HG02840 (cell line): Measurements from ENCODE around the gene HMGN4.

ENCODE experiments used
- ATAC-seq: cut with Tn5 transposase; IDR thresholded peaks from one replicate; pipeline ENCODE4 v1.9.1; 2021; ENCODE audit warnings: mild to moderate bottlenecking, moderate library complexity, moderate number of reproducible peaks; ENCODE audit not compliant: unreplicated experiment, low FRiP score

Gene HMGN4

DNA sequence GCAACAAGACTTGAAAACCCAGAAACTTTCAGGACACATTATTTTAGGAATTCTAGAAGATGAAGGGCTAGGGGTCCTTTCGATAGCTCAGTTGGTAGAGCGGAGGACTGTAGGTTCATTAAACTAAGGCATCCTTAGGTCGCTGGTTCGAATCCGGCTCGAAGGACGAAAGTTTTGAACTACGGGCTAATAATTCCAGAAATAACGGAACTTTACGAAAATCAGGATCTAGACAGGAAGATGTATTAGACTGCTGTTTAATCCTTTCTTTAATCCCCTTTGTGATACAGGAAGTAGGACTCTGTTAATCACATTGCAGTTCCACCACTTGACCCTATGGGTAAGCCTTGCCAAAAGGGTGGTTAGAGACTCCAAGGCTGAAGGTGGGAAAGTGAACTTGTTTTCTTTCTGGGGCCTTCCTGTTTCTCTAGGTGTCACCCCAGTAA lies 37.4 kb downstream of the HMGN4 start:
- ATAC-seq: no peak

DNA sequence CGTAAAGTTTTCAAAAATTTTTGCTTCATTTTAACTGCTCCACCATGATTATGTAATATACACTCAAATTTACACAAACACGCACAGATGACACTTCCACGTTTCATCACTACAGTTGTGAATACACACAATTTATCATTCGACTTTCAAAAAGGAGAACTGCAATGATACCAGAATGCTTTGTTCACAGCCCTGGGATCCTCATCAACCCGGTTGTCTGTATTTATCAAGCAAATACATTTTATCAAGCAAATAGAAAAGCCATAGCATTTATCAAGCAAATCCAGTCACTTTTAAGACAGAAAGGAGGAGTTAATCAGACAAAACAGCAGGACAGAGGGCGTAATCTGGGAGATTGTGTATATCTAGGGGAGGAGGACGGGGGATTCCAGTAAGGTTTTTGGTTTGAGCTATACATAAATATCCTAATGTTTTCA lies 38.3 kb downstream of the HMGN4 start:
- ATAC-seq: no peak

DNA sequence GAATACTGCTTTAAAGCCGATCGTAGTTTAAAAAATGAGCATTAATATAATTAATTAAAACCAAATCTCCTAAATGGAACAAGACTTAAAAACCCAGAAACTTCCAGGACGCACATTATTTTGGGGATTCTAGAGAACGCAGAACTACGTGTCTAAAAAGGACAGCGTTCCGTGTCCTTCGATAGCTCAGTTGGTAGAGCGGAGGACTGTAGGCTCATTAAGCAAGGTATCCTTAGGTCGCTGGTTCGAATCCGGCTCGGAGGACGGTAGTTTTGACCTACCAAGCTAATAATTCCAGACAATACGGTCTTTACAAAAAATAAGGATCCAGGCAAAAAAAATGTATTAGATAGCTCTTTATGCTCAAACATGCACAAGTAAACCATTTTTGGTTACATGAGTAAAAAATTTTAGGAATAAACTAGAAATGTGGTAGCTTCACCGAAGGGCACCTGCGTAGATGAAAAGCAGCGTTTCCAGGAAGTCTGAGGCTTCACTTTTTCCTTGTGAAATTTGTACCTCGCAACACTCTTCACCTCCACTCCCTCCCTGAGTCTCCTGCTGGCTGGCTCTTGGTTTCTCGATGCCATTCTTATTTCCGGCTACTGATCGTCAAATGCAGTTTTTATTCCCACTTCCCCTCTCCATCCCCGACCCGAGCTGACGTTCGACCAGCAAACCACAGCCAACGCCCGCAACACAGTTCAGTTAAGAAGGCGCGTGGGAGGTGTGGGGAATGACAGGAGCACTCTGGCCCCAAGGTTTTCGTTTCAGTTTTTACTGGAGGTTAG lies 39.0 kb downstream of the HMGN4 start:
- no peak for ATAC-seq

DNA sequence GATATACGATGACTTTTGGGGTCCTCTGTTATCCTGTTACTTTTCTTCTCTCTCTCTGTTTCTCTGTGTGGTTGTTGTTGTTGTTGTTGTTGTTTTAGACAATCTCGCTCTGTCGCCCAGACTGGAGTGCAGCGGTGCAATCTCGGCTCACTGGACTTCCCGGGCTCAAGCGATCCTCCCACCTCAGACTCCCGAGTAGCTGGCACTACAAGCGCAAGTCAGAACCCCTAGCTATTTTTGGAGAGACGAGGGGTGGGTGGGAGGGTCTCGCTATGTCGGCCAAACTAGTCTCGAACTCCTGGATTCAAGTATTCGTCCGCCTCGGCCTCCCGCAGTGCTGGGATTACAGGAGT lies 39.5 kb downstream of the HMGN4 start:
- ATAC-seq: no peak

DNA sequence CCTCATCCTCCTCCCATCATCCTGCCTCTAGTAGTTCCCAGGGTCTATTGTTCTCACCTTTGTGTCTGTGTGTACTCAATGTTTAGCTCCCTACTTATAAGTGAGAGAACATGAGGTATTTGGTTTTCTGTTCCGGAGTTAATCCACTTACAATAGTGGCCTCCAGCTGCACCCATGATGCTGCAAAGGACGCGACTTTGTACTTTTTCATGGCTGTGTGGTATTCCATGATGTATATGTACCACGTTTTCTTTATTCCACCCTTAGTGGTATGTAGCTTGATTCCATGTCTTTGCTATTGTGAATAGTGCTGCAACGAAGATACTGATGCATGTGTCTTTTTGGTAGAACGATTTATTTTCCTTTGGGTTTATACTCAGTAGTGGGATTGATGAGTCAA lies 40.1 kb downstream of the HMGN4 start:
- no peak for ATAC-seq

DNA sequence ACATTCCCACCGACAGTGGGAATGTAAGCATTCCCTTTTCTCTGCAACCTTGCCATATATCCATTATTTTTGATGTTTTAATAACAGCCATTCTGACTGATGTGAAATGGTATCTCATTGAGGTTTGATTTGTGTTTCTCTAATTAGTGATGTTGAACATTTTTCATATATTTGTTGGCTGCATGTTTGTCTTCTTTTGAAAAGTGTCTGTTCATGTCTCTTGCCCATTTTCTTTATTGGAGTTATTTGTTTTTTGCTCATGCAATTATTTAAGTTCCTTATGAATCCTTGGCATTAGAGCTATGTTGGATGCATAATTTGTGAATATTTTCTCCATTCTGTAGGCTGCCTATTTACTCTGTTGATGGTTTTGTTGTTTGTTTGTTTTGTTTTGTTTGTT lies 40.6 kb downstream of the HMGN4 start:
- no peak for ATAC-seq

DNA sequence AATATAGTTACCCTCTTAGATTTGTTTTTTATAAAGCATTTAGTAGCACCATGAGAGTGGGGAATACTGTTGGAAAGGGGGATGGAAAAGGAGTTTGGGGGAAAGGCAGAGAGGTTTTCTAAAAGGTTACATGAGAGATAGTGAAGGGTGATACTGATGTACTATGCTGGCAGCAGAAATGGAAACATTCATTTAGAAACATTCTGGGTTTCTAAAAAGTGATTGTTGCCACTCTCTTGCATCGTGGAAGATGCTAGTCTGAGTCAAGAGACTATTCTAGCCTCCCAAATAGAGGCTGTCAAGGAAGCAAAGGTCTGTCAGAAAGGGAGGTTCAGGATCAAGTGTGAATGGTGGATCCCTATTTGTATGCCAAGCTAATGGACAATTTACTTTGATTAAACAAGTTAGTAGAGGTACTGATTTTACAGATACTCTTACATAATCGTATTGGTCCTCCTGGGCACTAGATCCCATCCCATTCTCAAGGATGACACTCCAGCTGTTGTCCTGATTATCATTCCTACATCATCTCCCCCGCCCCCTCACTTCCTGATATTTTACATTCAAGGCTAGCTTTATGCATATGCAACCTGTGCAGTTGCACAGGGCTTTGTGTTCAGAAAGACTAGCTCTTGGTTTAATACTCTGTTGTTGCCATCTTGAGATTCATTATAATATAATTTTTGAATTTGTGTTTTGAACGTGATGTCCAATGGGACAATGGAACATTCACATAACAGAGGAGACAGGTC lies 43.2 kb downstream of the HMGN4 start:
- no peak for ATAC-seq

DNA sequence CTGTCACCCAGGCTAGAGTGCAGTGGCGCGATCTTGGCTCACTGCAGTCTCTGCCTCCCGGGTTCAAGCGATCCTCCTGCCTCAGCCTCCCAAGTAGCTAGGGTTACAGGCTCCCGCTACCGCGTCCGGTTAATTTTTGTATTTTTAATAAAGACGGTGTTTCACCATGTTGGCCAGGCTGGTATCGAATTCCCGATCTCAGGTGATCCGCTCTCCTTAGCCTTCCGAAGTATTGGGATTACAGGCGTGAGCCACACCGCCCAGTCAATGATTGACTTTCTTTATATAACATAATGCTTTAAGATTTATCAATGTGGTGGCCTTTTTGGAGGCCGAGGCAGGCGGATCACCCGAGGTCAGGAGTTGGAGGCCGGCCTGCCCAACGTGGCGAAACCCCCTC lies 50.8 kb downstream of the HMGN4 start:
- ATAC-seq: no peak

DNA sequence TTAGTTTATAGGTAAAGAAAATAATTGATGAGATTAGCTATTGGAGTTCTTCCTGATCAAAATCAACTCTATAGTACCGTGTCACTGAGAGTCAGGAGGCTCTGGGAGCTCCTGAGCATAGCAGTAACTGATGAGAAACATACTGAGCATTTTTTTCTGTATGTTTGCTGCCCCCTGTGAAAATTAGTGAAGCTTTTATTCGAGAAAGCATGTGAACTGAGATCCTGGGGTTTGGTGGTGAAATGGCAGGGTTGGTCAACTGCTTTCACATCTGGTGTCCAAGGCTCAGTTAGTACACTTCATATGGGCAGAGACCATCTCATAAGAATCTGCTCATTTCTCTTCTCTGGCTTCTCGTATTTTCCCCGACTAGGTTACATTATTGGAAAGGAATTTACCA lies 54.5 kb downstream of the HMGN4 start:
- ATAC-seq: no peak

DNA sequence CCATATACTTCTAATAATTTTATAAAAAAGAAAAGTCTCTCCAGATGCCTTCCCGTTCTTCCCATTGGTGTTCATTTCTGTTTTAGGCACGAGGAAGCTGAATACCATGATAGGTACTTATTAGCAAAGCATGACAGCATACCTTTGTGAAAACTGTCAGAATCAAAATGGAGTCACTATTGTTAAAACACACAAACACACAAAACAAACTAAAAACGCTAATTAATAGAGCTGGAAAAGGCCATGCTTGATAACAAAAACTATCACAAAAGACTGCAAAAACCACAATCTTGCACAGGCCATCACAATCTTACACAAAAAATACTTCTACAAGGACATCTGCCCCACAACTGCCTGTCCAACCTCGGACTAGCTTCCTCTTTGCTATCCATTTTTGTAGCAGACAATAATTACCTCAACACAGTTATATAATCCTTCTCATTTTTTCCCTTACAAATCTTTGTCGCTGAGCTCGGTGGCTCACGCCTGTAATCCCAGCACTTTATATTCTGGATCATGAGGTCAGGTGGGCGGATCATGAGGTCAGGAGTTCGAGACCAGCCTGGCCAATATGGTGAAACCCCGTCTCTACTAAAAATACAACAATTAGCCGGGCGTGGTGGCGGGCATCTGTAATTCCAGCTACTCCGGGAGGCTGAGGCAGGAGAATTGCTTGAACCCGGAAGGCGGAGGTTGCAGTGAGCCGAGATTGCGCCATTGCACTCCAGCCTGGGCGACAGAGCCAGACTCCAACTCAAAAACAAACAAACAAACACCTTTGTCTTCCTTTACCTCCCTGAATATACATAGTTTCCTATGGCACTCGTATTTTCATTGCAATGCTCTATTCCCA lies 55.3 kb downstream of the HMGN4 start:
- ATAC-seq: no peak

DNA sequence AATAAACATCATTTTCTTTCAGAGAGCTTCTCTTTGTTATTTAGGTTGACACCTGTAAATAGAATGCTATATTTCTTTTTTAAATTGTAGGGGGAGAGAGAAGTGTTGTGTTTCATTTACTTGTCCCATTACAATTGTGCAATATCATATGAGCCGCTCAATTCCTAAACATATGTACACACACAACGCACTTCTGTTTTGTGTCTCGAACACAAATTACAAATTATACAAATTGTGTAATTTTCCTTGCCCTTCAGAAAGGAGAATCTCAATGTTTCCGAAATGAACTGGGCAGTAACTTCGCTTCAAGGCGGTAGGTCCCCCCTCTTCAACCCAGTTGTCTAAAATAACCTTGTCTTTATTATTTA lies 55.9 kb downstream of the HMGN4 start:
- no peak for ATAC-seq

DNA sequence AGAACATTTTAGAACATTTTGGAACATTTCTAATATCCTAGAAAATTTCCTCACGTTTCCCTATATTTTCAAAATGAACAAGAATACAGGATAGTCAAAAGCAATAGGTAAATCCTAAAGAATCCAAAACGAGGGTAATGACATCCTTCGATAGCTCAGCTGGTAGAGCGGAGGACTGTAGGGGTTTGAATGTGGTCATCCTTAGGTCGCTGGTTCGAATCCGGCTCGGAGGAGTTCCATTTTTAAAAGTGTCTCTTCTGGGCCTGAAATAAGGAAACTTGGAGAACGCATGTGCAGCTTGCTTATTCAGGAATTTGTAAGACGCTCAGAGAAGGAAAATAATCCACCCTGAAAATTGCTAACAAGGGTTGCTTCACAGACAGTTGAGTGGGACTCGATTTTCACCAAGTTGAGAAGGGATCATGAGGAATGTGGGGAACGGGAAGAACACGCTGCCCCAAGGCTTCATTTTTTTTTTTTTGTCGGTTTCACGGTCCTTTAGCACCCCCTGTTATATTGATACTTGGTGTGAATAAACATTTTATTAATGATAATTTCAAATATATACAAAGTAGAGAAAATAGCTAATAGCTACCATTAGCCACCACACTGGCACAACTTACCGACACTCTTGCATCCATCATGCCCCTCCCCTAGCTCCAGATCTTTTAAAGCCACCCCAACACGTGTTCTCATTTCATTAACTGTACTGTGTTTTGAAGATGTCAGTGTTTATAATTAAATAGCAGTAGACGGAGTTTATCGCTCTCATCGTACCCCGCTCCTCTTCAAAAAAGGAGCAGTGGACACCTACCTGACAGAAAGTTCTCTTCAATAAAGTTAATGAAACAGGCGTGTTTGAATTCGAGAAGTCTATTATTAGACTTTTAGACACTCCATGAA lies 56.8 kb downstream of the HMGN4 start:
- no peak for ATAC-seq

DNA sequence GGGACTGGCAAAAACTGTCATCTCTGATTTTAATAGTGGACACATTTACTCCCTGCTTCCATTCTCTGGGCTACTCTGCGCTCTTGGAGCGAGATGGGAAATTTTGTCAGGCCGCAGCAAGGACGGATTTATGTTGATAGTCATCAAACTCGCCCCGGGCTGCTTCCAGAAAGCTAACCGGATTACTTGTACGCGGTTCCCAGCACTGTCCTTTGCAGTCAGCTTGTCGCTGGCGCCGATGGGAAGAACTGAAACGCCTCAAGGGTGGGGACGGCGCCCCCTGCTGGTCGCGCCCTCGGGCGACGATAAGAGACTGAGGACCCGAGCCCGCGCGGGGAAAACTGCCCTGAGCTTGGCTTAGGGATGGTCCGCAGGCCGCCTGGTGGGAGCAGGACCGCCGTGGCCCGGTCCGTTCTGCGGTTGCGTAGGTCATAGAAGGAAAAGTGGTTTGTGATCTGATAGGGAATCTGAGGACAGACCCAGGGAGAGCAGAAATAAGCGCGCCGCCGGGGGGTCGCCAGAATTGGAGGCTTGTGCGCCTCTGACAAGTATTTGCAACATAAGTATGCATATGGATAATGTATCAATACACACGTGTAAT lies 57.6 kb downstream of the HMGN4 start:
- peak; percentile 42 for ATAC-seq
